ENCODE data around the gene COPS3.

- TF ChIP-seq PPARA (CRISPR knock-in tag; IDR thresholded peaks at IDR 0.05; ENCODE audit: borderline replicate concordance): no peak
- no peak for TF ChIP-seq ZNF8 (CRISPR knock-in tag; IDR thresholded peaks at IDR 0.05)
- TF ChIP-seq SNAI2 (CRISPR knock-in tag; IDR thresholded peaks at IDR 0.05): no peak
- no peak for TF ChIP-seq TOX (CRISPR knock-in tag; IDR thresholded peaks at IDR 0.05; ENCODE audit: borderline replicate concordance)
These were observed 24.3 kb upstream of the COPS3 start for GRCh38 chr17:17305281-17305801.
